Measurements from ENCODE around the gene TFB2M.

DNA sequence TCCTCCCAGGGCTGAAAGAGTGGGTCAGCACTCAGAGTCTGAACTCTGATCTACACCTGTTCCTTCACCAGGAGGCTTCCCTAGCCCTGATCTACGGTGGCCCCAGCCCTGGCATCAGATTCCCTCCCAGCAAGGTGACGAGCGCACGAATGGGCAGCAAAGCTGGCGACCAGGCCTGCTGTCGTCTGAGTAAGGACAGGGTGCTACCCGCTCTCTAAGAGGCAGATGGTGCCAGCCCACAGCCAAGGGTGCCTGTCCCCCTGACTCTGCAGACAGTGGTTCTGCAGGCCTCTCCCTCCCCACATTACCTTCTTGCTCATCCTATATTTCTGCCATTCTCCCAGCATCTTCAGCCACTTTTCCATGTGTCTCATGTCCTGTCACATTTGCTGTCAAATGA lies 48.7 kb downstream of the TFB2M start:
- TF ChIP-seq, protein P1, sequence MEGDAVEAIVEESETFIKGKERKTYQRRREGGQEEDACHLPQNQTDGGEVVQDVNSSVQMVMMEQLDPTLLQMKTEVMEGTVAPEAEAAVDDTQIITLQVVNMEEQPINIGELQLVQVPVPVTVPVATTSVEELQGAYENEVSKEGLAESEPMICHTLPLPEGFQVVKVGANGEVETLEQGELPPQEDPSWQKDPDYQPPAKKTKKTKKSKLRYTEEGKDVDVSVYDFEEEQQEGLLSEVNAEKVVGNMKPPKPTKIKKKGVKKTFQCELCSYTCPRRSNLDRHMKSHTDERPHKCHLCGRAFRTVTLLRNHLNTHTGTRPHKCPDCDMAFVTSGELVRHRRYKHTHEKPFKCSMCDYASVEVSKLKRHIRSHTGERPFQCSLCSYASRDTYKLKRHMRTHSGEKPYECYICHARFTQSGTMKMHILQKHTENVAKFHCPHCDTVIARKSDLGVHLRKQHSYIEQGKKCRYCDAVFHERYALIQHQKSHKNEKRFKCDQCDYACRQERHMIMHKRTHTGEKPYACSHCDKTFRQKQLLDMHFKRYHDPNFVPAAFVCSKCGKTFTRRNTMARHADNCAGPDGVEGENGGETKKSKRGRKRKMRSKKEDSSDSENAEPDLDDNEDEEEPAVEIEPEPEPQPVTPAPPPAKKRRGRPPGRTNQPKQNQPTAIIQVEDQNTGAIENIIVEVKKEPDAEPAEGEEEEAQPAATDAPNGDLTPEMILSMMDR (IDR thresholded peaks at IDR 0.05; ENCODE audit: low read length): no peak
- TF ChIP-seq EZH2 (optimal IDR thresholded peaks at IDR 0.05; ENCODE audit: low read depth, low read length): no peak
